Natural killer cell (primary cell): ENCODE measurements around the gene LDLRAD4. TPM values are rescaled to one million over a fixed set of nuclear protein-coding genes. Genes with fewer than 3 reads are reported as not detected.

ENCODE experiments used
- ATAC-seq, 3 donors: fragments of 150-1000 bp in 2 of 3; fragments of 200-7000 bp in 1 of 3; cut with Tn5 transposase; 1 replicate in 1 of 3; 2 replicates in 2 of 3; pipeline ENCODE4 v1.10.0; 2021; ENCODE audit warnings: mild to moderate bottlenecking in 2 of 3, moderate library complexity in 2 of 3
- DNase-seq, 2 donors: peaks; one replicate each; pipeline versions ENCODE4 v3.0.0 to v3.0.0-alpha.2; 2013 to 2021; ENCODE audit warnings: mixed read lengths in 1 of 2
- H3K27ac ChIP-seq: one replicate; pipeline ENCODE4 v1.5.1; 2013; ENCODE audit warnings: mild to moderate bottlenecking, low read length
- H3K27me3 ChIP-seq: one replicate; pipeline ENCODE4 v1.6.1; 2013; ENCODE audit warnings: low read length; ENCODE audit not compliant: control insufficient read depth, insufficient read depth
- H3K36me3 ChIP-seq: one replicate; pipeline ENCODE4 v1.6.1; 2013; ENCODE audit warnings: low read length; ENCODE audit not compliant: control insufficient read depth, insufficient read depth
- H3K4me1 ChIP-seq: one replicate; pipeline ENCODE4 v1.6.1; 2013; ENCODE audit warnings: low read length; ENCODE audit not compliant: control insufficient read depth, insufficient read depth
- H3K4me3 ChIP-seq: one replicate; pipeline ENCODE4 v1.5.1; 2013; ENCODE audit warnings: low read length
- H3K9me3 ChIP-seq: one replicate; pipeline ENCODE4 v1.6.1; 2013; ENCODE audit warnings: low read length; ENCODE audit not compliant: control insufficient read depth, insufficient read depth
- H3K27ac Mint-ChIP-seq, 2 donors: one replicate each; pipeline ENCODE4 v1.8.0; 2022; ENCODE audit warnings: mild to moderate bottlenecking in 2 of 2, mixed read lengths in 2 of 2, moderate library complexity in 1 of 2
- H3K27me3 Mint-ChIP-seq, 2 donors: one replicate each; pipeline ENCODE4 v1.8.0; 2022; ENCODE audit warnings: low read depth in 2 of 2, mixed read lengths in 2 of 2
- H3K36me3 Mint-ChIP-seq: one replicate; pipeline ENCODE4 v1.8.0; 2022; ENCODE audit warnings: mixed read lengths
- H3K4me1 Mint-ChIP-seq, 2 donors: one replicate each; pipeline ENCODE4 v1.8.0; 2022; ENCODE audit warnings: mixed read lengths in 2 of 2
- H3K4me3 Mint-ChIP-seq: one replicate; pipeline ENCODE4 v1.8.0; 2022; ENCODE audit warnings: mild to moderate bottlenecking, moderate library complexity, mixed read lengths
- H3K9me3 Mint-ChIP-seq, 2 donors: one replicate each; pipeline ENCODE4 v1.8.0; 2022; ENCODE audit warnings: mixed read lengths in 2 of 2
- CTCF ChIP-seq: fragments of 200-600 bp; IDR thresholded peaks from one replicate; pipeline ENCODE4 v1.8.0; 2022; ENCODE audit warnings: antibody characterized with exemption
- WGBS: methylation state at CpG from one replicate; pipeline ENCODE4 v1.1.7; 2013; ENCODE audit warnings: missing lambda C conversion rate; ENCODE audit not compliant: insufficient coverage; 5-methylcytosine and 5-hydroxymethylcytosine counted together
- intact Hi-C: fragments of 100-400 bp; cut with micrococcal nuclease; formaldehyde crosslinking; loops from one replicate; pipeline ENCODE4 v1.14.2; 2022
- total RNA-seq, 4 donors: library from RNA; stranded (reverse); fragments of 120-200 nt in 1 of 4; gene quantifications; one replicate each; pipeline versions ENCODE4 v1.2.3 to v1.2.4, GENCODE V29; 2013 to 2022

Gene LDLRAD4
- total RNA-seq, 3 donors from 2014 or later (not counting 1 experiment from before 2014, with no cell fraction given): 24.0 to 36.3 (median 29.2) TPM

- ATAC-seq: no peak
- 79% methylated on average over 22 of the region's 22 CpGs for WGBS
Measured at GRCh38 chr18:13284330-13285027, 65.9 kb downstream of the LDLRAD4 start.

GRCh38 chr18:13285874-13286273, 67.3 kb downstream of the LDLRAD4 start:
- H3K9me3 ChIP-seq: no peaks in the 10 kb centered on the region
- Mint-ChIP-seq H3K27me3 (peaks cover 0 to 15% of the 10 kb centered on the region in 2 donors), H3K4me1 (no peaks in the 10 kb centered on the region), H3K4me3 (no peak overlapping the region), H3K9me3 (no peaks in the 10 kb centered on the region), H3K36me3 (no peaks in the 10 kb centered on the region), H3K27ac (no peak overlapping the region)
- H3K27ac ChIP-seq: no peak overlapping the region
- TF ChIP-seq CTCF: no peak
- no peaks in the 10 kb centered on the region for H3K4me1 ChIP-seq
- DNase-seq (no peak), ATAC-seq (no peak)
- intact Hi-C loops: no loop called here
- no peaks in the 10 kb centered on the region for H3K36me3 ChIP-seq
- H3K4me3 ChIP-seq: no peak overlapping the region
- WGBS: 93% methylated on average over 4 of the region's 4 CpGs
- no peaks in the 10 kb centered on the region for H3K27me3 ChIP-seq

More at GRCh38 chr18:13284330-13285027, 65.9 kb downstream of the LDLRAD4 start:
- Mint-ChIP-seq H3K4me3 (no peak overlapping the region), H3K27me3 (peaks cover 0 to 15% of the 10 kb centered on the region in 2 donors), H3K36me3 (no peaks in the 10 kb centered on the region), H3K27ac (no peak overlapping the region), H3K4me1 (no peaks in the 10 kb centered on the region), H3K9me3 (no peaks in the 10 kb centered on the region)
- H3K4me1 ChIP-seq: no peaks in the 10 kb centered on the region
- TF ChIP-seq CTCF: no peak
- no peaks in the 10 kb centered on the region for H3K9me3 ChIP-seq
- H3K27me3 ChIP-seq: no peaks in the 10 kb centered on the region
- no peaks in the 10 kb centered on the region for H3K36me3 ChIP-seq
- H3K27ac ChIP-seq: no peak overlapping the region
- H3K4me3 ChIP-seq: no peak overlapping the region
- intact Hi-C loops: no loop called here
- DNase-seq: peak in 1 of 2 donors; percentile 49

- Mint-ChIP-seq H3K4me1 (no peaks in the 10 kb centered on the region), H3K27me3 (peaks cover 0 to 15% of the 10 kb centered on the region in 2 donors), H3K4me3 (no peak overlapping the region), H3K36me3 (no peaks in the 10 kb centered on the region), H3K27ac (no peak overlapping the region), H3K9me3 (no peaks in the 10 kb centered on the region)
- WGBS: 95% methylated on average over 14 of the region's 14 CpGs
- Histone ChIP-seq H3K9me3 (no peaks in the 10 kb centered on the region), H3K4me1 (no peaks in the 10 kb centered on the region), H3K27me3 (no peaks in the 10 kb centered on the region), H3K27ac (no peak overlapping the region), H3K36me3 (no peaks in the 10 kb centered on the region), H3K4me3 (no peak overlapping the region)
- no peak for ATAC-seq
- no peak for DNase-seq
- intact Hi-C loops: no loop called here
- TF ChIP-seq CTCF: no peak
Measured at GRCh38 chr18:13286456-13287125, 68.0 kb downstream of the LDLRAD4 start.
